Stimulated activated naive CD4-positive, alpha-beta T cell (primary cell): ENCODE measurements around the gene PRPF8.

Source experiments
- DNase-seq, 6 experiments: peaks; one replicate each; lab custom pipeline; 2025; lab: John Stamatoyannopoulos, UW

The PRPF8 gene

DNA sequence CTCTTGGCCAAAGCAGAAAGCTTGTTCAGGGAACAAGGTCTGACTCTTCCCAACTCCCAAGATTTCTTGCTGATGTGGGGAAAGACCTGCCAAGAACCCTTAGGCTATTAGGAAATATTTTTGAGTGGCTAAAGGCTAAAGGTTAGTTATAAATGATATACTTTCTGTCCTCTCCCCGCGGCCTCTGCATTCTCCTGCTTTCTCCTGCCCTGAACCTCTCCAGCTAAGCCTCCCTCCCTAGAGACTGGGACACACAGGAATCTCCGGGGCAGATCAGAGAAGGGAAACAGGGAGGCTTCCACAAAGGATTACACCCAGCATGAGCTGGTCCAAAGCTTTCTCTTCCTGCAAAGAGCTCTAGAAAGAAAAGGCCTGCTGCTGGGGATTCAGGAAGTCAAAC is 58.3 kb downstream of the PRPF8 start:
- DNase-seq: no peak

DNA sequence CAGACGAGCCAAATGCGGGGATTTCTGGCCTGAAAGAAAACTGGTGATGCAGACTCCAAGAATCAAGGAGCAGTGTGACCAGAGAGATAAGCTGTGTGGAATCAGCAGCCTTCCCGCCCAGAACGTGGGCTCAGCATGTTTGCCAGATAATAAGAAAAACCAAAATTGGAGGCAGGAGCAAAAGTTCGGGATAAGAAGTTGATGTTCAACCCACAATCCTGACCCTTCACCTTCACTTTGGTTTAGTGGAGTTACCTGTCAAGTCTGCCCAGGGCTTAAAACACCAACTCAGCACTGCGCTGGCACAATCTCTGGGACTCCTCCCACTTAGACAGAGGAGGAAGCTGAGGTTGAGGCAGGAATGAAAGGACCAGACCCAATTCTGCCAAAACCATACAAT is 59.1 kb downstream of the PRPF8 start:
- DNase-seq: no peak

DNA sequence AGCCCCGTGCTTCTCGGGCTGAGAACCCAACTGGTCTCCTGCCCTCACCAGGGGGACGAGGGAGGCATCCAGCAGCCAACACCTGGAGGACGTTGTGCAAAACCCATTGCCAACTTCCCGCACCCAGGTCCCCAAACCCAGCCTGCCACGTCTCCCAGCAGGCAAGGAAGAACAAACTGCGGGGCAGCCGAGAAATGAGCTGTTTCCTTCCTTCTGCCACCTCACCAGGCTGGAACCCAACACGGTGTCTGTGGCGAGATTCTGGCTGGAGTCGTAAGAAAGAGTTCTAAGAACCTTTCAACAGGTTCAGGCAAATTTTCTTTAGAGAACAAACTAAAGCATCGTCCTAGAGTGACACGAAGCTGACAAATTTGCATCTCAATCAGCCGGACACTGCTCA is 59.6 kb downstream of the PRPF8 start:
- no peak for DNase-seq

DNA sequence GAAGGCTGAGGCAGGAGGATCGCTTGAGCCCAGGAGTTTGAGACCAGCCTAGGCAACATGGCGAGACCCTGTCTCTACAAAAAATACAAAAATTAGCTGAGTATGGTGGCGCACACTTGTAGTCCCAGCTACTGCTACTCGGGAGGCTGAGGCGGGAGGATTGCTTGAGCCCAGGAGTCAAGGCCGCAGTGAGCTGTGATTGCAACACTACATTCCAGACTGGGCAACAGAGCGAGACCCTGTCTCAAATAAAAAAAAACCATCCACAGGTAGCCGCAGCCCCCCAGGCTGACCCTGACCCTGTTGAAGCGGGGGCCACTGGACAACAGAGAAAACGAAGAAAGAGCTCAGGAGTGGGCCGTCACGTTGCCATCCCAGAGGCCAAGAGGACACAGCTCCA is 60.0 kb downstream of the PRPF8 start:
- no peak for DNase-seq

DNA sequence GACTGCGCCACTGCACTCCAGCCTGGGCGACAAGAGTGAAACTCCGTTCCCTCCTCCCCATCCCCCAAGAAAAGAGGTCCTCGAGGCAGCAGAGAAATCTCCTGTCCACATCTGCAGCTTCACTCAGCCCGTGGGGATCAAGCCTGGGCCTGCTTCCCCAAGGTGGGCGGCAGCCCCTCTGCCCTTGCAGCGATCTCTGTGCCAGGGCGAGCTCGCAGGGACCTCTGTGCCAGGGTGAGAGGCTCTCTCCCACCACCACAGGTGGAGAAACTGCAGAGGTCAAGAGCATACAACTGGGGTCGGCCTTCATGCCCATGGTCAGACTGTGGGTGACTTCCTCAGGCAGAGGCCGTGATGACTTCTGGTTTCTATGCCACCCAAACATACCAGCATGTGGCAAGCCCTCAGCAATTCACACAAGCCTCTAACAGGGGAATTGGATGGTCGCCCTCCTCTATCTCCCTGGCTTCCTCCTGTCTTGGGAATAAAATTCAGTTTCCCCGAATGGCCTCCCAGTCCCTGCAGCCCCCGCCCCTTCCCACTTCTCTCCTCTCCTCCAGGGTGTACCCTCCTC is 61.5 kb downstream of the PRPF8 start:
- no peak for DNase-seq

DNA sequence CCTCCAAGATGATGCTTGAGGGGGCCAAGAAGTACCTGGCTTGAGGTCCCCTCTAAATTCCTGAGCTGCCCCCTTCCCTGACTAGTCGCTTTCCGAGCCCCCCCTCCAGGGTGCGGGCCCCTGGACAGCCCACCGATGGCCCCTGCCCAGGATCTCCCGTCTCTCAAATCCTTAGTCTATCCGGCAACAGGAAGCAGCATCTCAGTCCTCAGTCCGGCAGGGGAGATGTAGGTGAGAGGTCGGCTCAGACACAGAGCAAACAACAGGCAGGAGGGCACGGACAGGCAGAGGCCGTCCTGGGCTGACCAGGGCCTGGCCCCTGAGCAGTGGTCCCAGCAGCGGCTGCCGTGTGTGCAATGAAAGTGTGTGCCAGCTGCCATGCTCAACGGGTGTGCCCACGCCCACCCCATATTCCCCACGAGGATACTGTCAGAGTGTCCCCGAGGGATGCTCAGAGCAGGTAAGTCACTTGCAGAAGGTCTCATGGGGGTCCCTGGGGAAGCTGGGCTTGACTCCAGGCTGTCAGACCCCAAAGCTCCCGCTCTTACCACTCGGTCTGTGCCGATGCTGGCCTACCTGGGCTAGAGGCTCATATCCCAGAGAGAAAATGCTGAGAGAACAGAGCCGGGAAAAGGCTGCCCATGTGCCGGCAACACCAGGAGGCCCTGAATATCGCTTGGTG is 63.3 kb downstream of the PRPF8 start:
- DNase-seq: no peak

DNA sequence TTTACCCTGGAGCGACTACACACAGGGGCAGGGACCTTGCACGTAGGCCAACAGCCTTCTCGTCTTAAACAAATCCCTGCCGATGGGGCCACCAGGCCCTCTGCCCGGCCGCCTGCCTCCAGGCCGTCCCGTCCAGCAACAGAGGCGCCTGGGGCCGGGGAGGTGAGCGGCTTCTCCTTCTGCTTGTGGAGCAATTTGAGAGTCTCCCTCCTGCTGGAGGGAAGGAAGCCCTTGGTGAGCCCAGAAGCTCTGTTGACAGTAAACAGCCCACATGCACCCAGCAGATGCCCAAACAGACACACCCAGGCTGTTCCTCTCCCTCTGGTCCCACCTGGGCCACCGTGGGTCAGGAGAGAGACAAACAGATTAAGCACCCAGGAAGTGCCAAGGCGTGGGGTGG is 64.2 kb downstream of the PRPF8 start:
- DNase-seq: no peak

DNA sequence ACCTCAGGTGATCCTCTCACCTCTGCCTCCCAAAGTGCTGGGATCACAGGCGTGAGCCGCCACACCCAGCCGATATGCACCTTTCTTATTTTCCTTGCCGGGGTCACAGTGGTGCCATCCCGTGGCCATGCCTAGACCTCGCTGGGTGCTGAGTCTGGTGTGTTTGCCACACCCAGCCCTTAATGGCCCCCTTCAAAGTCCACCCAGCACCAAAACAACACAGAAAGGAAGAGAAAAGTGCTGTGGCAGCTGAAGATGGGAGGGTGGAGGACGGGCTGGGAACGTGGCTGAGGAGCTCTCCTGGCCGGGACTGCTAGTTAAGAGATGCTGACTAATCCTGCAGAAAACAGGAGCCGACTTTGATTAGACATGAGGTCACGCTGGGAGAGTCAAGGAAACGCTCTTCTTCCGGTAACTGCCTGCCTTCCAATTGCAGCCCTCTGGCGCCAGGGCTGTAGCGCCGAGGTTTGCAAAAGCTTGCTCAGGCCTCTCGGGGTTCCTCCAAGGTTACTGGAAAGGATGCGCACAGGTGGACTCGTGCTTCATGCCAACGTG is 67.0 kb downstream of the PRPF8 start:
- no peak for DNase-seq

DNA sequence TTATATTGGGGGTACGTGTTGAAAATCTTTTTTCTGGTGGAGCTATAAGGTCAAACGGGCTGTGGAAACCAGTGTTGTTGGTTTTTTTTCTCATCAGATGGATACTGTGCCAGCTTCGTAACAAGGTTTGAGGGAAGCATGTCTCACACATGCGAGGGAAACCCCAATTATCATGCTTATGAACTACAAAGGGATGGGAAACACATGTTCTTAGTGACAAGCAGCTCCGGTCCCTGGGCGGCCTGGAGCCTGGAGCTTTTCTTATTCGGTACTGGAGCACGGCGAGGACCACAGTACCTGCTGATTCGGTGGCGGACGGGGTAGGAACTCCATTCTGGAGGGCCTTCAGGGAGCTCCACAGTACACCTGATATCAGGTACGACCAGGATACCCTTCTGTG is 68.6 kb downstream of the PRPF8 start:
- DNase-seq: no peak

DNA sequence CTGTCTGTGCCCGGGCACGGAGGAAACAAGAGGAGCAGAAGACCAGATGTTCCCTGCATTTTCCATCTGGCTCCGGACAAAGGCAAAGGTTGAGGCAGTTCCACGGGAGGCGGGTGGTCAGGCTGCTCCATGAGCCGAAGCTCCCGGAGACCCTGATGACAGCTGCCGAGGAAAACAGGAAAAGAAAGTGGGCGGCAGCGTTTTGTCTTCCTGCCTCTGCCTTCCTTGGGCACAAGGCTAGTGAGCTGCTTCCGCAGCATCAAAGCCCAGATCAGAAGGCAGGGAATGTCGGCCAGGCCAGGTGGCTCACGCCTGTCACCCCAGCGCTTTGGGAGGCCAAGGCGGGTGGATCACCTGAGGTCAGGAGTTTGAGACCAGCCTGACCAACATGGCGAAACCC is 72.3 kb downstream of the PRPF8 start:
- no peak for DNase-seq

DNA sequence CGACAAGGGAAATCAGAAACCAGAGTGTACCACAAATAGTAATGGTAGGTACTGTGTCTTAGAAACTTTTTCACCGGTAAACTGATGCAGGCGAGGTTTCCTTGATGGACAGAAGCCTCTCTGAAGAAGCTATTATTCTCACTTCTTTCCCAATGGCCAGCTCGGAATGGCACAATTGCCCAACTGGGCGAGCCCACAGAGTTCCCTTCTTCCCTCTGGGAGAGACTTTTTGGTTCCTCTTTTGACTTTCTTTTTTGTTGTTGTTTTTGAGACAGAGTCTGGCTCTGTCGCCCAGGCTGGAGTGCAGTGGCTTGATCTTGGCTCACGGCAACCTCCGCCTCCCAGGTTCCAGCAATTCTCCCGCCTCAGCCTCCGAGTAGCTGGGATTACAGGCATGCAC is 73.0 kb downstream of the PRPF8 start:
- no peak for DNase-seq

DNA sequence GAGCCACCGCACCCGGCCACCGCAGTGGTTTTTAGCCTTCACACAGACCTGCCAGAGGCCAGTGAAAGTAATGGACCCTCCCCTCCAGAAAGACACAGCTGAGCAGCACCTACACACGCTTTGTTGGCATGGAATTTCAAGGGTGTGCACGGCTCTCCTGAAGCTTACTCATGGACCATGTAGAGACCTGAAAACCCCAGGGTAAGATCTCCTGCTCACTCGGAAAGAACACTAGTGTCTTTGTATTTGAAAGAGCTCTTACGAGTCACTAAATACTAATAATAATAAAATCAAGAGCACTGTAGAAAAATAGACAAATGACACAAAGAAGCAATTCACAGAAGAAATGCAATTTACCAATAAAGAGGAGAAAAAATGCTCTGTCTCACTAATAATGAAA is 76.0 kb downstream of the PRPF8 start:
- DNase-seq: no peak

DNA sequence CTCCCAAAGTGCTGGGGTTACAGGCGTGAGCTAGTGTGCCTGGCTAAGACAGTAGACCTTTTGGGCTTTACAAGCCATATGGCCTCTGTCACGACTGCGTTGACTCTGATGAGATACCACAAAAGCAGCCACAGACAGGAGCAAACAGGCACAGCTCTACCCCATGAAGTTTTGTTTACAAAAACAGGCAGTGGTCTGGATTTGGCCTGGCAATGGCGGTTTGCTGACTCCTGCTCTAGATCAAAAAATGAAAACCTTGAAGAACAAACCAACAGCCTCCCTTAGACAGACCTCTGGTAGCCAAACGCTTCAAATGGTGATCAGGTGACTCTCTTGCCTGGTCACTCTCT is 76.7 kb downstream of the PRPF8 start:
- DNase-seq: no peak

DNA sequence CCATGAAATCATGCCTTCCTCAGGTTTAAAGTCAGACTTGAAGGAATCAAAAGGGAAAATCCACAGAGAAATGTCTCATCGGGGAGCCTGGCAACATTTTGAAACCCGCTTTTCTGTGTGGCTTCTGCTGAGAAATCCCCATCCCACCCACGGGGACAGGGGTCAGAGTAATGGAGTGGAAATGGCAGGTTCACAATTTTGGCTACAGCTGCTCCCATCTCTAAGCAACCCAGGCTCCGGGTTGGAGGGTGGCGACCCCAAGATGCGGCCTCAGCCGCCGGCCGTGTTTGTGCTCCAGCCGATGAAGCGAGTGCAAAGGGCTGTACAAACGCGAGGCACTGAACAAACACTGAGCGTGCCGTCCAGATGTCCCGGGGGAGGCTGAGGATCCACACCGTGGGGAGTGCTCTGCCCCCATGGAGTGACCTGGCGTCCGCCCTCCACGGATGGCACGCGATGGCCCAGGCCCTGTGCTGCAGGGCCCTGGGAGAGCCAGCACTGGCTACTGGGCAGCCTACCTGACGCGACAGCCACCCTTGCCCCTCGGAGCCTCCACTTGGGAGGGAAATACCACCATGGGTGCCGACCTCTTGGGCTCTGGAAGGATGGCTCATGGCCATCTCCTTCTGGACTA is 78.2 kb downstream of the PRPF8 start:
- DNase-seq: no peak

DNA sequence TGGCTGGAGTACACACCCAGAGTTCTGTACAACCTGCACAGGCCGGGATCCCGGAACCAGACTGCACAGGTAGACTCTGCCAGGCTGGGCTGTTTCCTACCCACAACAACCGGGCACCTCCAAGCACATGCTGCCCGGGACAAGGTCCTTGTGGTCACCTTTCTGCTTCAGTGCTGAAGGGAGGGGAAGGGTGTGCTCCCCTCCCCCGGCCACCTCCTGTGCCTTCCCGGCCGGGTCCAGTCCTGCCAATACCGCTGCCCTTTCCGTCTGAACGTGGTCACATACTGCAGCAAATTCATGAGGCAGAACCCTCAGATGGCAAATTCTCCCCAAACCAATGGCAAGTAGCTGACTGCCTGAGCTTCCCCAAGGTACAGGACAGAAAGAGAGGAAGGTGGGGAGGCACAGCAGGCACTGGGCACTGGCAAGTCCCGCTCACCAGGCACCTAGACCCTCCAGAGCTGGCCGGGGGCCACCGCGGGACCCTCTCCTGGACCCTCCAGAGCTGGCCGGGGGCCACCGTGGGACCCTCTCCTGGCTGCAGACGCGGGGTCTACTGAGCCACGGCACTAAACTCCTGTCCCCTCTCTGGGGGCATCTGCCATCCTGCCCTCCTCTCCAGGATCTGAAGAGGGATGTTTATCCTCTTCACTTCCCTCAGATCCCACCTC is 78.9 kb downstream of the PRPF8 start:
- no peak for DNase-seq

DNA sequence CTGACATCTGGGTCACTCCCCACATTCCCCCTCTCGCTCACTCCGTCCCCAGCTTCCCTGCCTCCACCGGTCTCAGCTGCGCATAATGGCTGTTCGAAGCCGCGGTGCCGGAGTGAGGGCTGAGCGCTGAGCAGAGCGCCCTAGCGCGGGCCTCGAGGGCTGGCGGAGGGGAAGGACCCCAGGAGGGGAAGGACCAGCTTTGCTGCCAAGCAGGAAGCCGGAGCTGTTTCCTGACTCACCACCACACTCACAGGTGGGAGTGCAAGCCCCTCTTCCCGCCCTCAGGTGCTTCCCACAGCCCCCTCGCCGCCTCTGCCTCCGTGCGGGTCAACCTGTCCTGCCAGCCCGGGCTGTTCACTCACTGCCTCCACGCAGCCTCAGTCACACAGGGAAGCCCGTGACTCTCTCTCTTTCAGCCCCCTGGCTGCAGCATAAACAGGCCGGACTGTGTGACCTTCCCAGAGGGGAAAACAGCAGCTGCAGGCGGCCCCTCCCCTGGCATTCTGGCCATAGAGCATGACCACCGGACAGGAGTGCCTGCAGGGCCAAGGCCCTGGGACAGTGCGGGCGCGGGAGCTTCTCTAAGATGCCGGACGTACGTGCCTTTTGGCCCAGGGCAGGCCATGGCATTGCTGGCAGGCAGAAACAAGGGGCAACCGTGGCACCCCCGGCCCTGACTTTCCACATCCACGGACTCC is 79.7 kb downstream of the PRPF8 start:
- no peak for DNase-seq

DNA sequence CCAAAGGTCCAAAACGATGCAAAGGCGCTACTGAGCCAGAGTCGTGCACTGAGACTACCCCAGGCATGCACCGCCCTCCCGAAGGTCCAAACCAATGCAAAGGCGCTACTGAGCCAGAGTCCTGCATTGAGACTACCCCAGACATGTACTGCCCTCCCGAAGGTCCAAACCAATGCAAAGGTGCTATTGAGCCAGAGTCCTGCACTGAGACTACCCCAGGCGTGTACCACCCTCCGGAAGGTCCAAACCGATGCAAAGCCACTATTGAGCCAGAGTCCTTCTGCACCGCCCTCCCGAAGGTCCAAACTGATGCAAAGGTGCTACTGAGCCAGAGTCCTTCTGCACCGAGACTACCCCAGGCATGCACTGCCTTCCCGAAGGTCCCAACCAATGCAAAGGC is 83.1 kb downstream of the PRPF8 start:
- DNase-seq: no peak
